Measurements from ENCODE around the gene DAP. TPM values are rescaled to one million over a fixed set of nuclear protein-coding genes. Genes with fewer than 3 reads are reported as not detected.

Gene DAP
- total and polyA plus RNA-seq, 2 experiments from 2014 or later = 35.7 to 37.6 TPM

DNA sequence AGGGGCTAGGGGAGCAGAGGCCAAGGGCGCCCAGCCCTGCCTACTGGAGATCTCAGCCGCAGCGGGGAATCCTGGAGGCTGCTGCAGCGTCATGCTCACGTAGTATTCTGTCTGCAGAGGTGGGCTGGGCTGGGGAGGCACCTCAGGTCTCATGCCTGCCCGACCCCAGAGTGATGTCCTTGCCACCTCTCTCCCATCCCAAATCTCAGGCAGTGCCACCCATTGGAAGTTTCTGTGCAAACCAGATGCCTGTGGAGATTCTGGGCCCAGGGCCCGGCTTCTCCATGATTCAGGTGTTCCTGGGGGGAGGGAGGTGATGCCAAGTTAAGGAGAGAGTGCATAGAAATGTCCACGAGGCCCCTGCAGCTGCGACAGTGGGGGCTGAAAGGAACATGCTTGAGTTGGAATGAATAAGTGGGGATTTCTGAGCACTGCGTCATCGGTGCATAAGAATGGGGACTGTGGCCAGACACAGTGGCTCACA, 125.1 kb downstream of the DAP start:
- peaks cover 17% of the 10 kb centered on the region for H3K79me2 ChIP-seq (replicated peaks; ENCODE audit: insufficient read depth)
- 0 out of 2 replicates have a peak, but pooled peaks cover 11% of the 10 kb centered on the region for H3F3A ChIP-seq (replicated peaks; ENCODE audit: low read depth)
- no peak overlapping the region for H2AFZ ChIP-seq
- peak overlapping the region; percentile 60 for H3K4me2 ChIP-seq
- TF ChIP-seq ZNF331 (CRISPR knock-in tag; IDR thresholded peaks at IDR 0.05; ENCODE audit: low read depth) (no peak), EZH2 (IDR thresholded peaks at IDR 0.05; ENCODE audit: low read depth, unreplicated experiment) (no peak), CREB1 (CRISPR knock-in tag; IDR thresholded peaks at IDR 0.05; ENCODE audit: low read depth) (no peak), ZNF114 (CRISPR knock-in tag; IDR thresholded peaks at IDR 0.05) (no peak), STAT1 (IDR thresholded peaks at IDR 0.05; ENCODE audit: unreplicated experiment) (no peak)
- TF ChIP-seq, protein P1, sequence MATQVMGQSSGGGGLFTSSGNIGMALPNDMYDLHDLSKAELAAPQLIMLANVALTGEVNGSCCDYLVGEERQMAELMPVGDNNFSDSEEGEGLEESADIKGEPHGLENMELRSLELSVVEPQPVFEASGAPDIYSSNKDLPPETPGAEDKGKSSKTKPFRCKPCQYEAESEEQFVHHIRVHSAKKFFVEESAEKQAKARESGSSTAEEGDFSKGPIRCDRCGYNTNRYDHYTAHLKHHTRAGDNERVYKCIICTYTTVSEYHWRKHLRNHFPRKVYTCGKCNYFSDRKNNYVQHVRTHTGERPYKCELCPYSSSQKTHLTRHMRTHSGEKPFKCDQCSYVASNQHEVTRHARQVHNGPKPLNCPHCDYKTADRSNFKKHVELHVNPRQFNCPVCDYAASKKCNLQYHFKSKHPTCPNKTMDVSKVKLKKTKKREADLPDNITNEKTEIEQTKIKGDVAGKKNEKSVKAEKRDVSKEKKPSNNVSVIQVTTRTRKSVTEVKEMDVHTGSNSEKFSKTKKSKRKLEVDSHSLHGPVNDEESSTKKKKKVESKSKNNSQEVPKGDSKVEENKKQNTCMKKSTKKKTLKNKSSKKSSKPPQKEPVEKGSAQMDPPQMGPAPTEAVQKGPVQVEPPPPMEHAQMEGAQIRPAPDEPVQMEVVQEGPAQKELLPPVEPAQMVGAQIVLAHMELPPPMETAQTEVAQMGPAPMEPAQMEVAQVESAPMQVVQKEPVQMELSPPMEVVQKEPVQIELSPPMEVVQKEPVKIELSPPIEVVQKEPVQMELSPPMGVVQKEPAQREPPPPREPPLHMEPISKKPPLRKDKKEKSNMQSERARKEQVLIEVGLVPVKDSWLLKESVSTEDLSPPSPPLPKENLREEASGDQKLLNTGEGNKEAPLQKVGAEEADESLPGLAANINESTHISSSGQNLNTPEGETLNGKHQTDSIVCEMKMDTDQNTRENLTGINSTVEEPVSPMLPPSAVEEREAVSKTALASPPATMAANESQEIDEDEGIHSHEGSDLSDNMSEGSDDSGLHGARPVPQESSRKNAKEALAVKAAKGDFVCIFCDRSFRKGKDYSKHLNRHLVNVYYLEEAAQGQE (IDR thresholded peaks at IDR 0.05; ENCODE audit: unreplicated experiment) = no peak
- TF ChIP-seq, protein P2, sequence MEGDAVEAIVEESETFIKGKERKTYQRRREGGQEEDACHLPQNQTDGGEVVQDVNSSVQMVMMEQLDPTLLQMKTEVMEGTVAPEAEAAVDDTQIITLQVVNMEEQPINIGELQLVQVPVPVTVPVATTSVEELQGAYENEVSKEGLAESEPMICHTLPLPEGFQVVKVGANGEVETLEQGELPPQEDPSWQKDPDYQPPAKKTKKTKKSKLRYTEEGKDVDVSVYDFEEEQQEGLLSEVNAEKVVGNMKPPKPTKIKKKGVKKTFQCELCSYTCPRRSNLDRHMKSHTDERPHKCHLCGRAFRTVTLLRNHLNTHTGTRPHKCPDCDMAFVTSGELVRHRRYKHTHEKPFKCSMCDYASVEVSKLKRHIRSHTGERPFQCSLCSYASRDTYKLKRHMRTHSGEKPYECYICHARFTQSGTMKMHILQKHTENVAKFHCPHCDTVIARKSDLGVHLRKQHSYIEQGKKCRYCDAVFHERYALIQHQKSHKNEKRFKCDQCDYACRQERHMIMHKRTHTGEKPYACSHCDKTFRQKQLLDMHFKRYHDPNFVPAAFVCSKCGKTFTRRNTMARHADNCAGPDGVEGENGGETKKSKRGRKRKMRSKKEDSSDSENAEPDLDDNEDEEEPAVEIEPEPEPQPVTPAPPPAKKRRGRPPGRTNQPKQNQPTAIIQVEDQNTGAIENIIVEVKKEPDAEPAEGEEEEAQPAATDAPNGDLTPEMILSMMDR (conservative IDR thresholded peaks at IDR 0.05; ENCODE audit: low read depth in 2 of 2) = no peak
- TF ChIP-seq, protein P3, sequence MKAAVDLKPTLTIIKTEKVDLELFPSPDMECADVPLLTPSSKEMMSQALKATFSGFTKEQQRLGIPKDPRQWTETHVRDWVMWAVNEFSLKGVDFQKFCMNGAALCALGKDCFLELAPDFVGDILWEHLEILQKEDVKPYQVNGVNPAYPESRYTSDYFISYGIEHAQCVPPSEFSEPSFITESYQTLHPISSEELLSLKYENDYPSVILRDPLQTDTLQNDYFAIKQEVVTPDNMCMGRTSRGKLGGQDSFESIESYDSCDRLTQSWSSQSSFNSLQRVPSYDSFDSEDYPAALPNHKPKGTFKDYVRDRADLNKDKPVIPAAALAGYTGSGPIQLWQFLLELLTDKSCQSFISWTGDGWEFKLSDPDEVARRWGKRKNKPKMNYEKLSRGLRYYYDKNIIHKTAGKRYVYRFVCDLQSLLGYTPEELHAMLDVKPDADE (IDR thresholded peaks at IDR 0.05) = no peak
- H3K36me3 ChIP-seq (ENCODE audit: insufficient read depth) = no peaks in the 10 kb centered on the region
- no peaks in the 10 kb centered on the region for H3K27me3 ChIP-seq (ENCODE audit: insufficient read depth)
- no peak overlapping the region for H3K27ac ChIP-seq (ENCODE audit: low read depth)
- H3K9me2 ChIP-seq (ENCODE audit: insufficient read depth) = 0 out of 2 replicates have a peak, but pooled peaks cover 2% of the 10 kb centered on the region
- H4K20me1 ChIP-seq (replicated peaks; ENCODE audit: insufficient read depth) = no peaks in the 10 kb centered on the region
- DNase-seq (ENCODE audit: low spot score) (no peak), ATAC-seq (no peak)
- H3K4me1 Mint-ChIP-seq = peaks cover 70% of the 10 kb centered on the region
- no peaks in the 10 kb centered on the region; the same call in 2 of the 3 replicates for H3K9me3 Mint-ChIP-seq
- peak overlapping the region; percentile 65; the same call in 1 of the 2 replicates for H3K27ac Mint-ChIP-seq
- peaks cover 27% of the 10 kb centered on the region for H3K27me3 Mint-ChIP-seq (ENCODE audit: insufficient read depth, low read depth, poor library complexity)
- H3K4me3 Mint-ChIP-seq = no peak overlapping the region
- H3K36me3 Mint-ChIP-seq (ENCODE audit: low read depth) = peaks cover 7% of the 10 kb centered on the region; the same call in 2 of the 3 replicates
- H3K4me3 ChIP-seq = no peak overlapping the region
- peaks cover 40% of the 10 kb centered on the region for H3K4me1 ChIP-seq (ENCODE audit: insufficient read depth)
